Muscle layer of colon (tissue), 2 donors: ENCODE measurements around the gene MYL5.
"Not testable (repeated sequence)": the region's sequence is repeated elsewhere in the genome, so short reads cannot be mapped to it uniquely, and the experiment has no call there.

Experiments used
- H3K27ac ChIP-seq: one replicate; pipeline ENCODE4 v1.7.0; 2013; ENCODE audit warnings: low read depth, mild to moderate bottlenecking, low read length, moderate library complexity
- H3K27me3 ChIP-seq, 2 donors: one replicate each; pipeline ENCODE4 v1.7.0; 2013; ENCODE audit warnings: low read length in 2 of 2, mild to moderate bottlenecking in 2 of 2; ENCODE audit not compliant: insufficient read depth in 2 of 2, control insufficient read depth in 1 of 2
- H3K36me3 ChIP-seq: one replicate; pipeline ENCODE4 v1.7.0; 2013; ENCODE audit warnings: mild to moderate bottlenecking, low read length; ENCODE audit not compliant: insufficient read depth
- H3K4me1 ChIP-seq: one replicate; pipeline ENCODE4 v1.7.0; 2013; ENCODE audit warnings: mild to moderate bottlenecking, low read length; ENCODE audit not compliant: insufficient read depth
- H3K4me3 ChIP-seq, 2 donors: one replicate each; pipeline ENCODE4 v1.7.0; 2013; ENCODE audit warnings: low read length in 2 of 2, low read depth in 1 of 2, mild to moderate bottlenecking in 1 of 2, moderate library complexity in 1 of 2
- H3K9ac ChIP-seq: one replicate; pipeline ENCODE4 v1.7.0; 2013; ENCODE audit warnings: low read length
- H3K9me3 ChIP-seq: one replicate; pipeline ENCODE4 v1.7.0; 2013; ENCODE audit warnings: mild to moderate bottlenecking, low read length
- donor health status: abdominal sarcoma.
- donor health status: Adenocarcinoma of cecum.

The MYL5 gene

DNA sequence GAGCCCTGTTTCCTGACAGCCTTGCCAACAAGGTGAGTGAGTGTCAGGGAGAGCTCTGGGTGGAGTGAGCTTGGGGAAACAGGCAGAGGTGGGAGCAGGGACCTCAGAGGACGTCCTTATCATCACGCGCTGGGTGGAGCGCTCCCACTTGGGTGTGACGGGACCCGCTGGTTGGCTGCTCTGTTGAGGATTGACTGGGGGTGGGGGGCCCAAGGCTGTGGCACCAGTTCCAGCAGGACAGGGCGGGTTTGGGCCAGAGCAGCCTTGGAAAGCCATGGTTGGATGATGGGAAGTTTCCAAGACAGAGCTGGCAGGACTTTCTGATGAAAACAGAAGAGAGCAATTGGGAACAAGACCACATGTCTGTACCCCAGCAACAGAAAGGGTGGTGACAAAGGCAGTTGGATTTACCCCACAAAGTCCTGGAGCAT, 28.3 kb downstream of the MYL5 start:
- no peak overlapping the region for H3K9ac ChIP-seq
- H3K27ac ChIP-seq = no peak overlapping the region

DNA sequence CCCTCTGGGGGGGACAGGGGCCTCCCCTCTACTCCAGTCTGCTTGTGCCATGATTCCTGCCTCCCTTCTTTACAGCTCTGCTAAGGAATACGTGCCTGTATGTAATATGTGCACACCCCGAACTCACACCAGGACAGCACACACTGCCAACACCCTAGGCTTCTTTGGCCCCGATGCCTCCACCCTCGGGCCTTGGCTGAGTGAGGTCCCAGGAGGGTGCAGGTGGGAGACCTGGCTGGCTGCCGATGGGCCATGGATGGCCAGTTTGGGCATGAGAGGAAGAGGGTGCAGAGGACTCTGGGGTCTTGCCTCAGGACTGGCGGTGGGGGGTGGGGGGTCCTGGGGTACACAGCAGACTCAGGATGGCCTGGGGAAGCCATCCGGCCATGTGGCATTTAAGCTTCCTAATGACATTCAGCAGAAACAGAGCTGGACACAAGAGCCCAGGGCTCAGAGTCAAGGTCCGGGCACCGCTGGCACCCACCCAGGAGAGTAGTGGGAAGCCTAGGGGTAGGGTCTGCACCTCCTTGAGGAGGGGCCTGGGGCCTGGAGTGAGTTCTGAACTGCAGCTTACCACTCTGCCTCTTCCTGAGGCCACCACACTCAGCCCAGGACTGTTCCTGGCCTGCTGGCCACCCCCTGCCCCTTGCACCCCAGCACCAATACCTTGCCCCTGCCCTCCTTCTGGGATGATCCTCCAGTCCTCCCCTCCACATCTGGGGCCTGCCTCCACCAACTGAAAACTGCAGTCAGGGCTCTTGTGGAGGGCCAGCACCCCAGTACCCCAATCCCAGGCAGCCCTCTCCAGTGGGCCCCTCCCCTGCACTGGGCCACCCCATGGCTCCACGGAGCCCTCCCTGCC, 29.2 kb downstream of the MYL5 start:
- no peaks in the 10 kb centered on the region for H3K36me3 ChIP-seq
- H3K9ac ChIP-seq = no peak overlapping the region
- no peaks in the 10 kb centered on the region for H3K9me3 ChIP-seq
- H3K27me3 ChIP-seq = no peaks in the 10 kb centered on the region
- peaks cover 21% of the 10 kb centered on the region for H3K4me1 ChIP-seq
- H3K4me3 ChIP-seq = no peak overlapping the region
- H3K27ac ChIP-seq = no peak overlapping the region

More for the DNA sequence above, 28.3 kb downstream of the MYL5 start:
- Histone ChIP-seq H3K4me1 (peaks cover 13% of the 10 kb centered on the region), H3K9me3 (no peaks in the 10 kb centered on the region), H3K4me3 (no peak overlapping the region), H3K36me3 (no peaks in the 10 kb centered on the region), H3K27me3 (no peaks in the 10 kb centered on the region)

DNA sequence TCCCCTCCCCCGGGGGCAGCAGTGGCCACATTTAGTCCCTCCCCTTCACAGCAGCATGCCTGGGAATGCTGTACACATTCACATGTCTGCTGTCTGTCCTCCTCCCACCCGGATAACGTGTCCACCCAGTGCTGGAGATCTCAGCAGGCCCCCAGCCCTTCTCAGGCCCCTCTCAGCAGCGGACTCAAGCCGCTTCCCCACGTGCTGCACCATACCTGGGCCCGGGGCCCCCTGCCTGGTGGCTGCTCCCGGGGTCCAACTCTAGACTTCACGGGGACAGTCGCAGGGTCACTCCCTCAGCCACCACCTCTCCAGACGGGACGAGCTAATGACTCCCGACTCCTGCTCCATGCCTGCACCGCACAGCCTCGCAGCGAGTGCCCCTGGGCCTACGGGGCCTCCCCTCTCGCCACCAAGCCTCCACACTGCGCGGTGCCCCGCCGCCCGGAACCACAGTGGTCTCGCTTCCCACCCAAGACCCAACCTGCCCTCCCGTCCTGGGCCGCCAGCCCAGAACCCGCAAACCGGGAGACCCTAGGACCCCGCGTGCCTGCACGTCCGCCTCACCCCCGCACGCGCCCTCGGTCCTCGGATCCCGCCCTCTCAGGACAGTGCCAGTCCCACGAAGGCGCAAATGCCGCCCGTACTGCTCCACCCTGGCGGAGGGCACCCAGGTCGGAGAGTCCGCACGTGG, 30.0 kb downstream of the MYL5 start:
- H3K27me3 ChIP-seq = no peaks in the 10 kb centered on the region
- H3K4me3 ChIP-seq = no peak overlapping the region
- H3K36me3 ChIP-seq = no peaks in the 10 kb centered on the region
- H3K27ac ChIP-seq = no peak overlapping the region
- H3K9ac ChIP-seq = no peak overlapping the region
- no peaks in the 10 kb centered on the region for H3K9me3 ChIP-seq
- H3K4me1 ChIP-seq = peaks cover 24% of the 10 kb centered on the region

DNA sequence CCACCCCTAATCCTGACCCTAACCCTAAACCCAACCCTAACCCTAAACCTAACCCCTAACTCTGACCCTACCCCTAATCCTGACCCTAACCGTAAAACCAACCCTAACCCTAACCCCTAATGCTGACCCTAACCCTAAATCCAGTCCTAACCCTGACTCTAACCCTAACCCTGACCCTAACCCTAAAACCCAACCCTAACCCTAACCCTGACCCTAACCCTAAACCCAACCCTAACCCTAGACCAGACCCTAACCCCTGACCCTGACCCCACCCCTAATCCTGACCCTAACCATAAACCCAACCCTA, 30.6 kb downstream of the MYL5 start:
- no peaks in the 10 kb centered on the region for H3K9me3 ChIP-seq
- H3K9ac ChIP-seq = peak overlapping the region; percentile 49
- H3K36me3 ChIP-seq = no peaks in the 10 kb centered on the region
- H3K27me3 ChIP-seq = no peaks in the 10 kb centered on the region
- H3K27ac ChIP-seq = no peak overlapping the region
- peak overlapping the region; percentile 29 to 75 for H3K4me3 ChIP-seq
- peaks cover 24% of the 10 kb centered on the region for H3K4me1 ChIP-seq

DNA sequence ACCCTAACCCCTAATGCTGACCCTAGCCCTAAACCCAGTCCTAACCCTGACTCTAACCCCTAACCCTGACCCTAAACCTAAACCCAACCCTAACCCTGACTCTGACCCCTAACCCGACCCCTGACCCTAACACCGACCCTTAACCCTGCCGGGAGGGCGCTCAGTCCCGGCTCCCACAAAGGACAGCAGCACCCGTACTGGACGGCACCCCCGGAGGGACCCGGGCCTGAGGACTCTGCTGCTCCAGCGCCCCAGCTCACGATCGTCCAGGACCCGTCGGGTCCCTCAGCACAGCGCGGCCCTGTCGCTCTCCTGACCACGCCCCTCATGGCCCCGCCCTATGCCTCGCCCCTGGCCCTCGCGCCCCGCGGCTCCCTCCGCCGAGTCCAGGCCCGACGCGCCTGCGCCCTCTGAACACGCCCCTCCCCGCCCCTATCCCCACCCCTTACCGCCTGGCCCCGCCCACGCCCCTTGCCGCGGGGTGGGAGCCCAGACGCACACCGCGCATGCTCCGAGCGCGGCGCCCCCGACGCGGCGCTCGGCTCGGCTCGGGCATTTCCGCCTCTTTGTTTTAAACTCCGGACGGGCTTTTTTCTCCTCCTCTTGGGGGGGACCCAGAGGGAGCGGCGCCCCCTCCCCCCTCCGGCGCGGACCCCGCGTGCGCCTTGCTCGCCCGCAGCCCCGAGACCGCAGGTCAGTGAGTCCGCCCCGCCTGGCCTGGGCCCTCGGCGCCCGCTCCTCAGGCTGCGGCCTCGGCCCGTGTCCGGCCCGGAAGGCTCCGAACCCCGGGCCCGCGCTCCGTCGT, 31.1 kb downstream of the MYL5 start, which contains the start of gene PCGF3:
Gene PCGF3 (plus strand): TSS at position 555 of the 805 bp plus-strand sequence. CDS start 27,849 bp downstream, outside the sequence.
- Histone ChIP-seq H3K4me1 (peaks cover 24% of the 10 kb centered on the region), H3K4me3 (peak within 1 kb of the TSS; percentile 80 to 93), H3K9ac (peak within 1 kb of the TSS; percentile 76), H3K27ac (peak within 1 kb of the TSS; percentile 85), H3K36me3 (no peaks in the 10 kb centered on the region), H3K27me3 (no peaks in the 10 kb centered on the region), H3K9me3 (no peaks in the 10 kb centered on the region)

DNA sequence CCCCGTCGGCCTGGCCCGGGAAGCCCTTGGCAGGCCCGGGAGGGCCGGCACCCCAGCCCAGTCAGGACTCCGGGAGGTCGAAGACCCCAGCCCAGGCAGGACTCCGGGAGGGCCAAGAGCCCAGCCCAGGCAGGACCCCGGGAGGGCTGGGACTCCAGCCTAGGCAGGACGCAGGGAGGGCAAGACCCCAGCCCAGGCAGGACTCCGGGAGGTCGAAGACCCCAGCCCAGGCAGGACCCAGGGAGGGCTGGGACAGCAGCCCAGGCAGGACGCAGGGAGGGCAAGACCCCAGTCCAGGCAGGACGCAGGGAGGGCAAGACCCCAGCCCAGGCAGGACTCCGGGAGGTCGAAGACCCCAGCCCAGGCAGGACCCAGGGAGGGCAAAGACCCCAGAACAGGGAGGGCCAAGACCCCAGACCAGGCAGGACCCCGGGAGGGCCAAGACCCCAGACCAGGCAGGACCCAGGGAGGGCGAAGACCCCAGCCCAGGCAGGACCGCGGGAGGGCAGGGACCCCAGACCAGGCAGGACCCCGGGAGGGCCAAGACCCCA, 31.8 kb downstream of the MYL5 start:
- H3K4me3 ChIP-seq = peak overlapping the region; percentile 80 to 93
- H3K9me3 ChIP-seq, H3K27me3 ChIP-seq, H3K36me3 ChIP-seq: not testable (repeated sequence)
- peak overlapping the region; percentile 85 for H3K27ac ChIP-seq
- peak overlapping the region; percentile 76 for H3K9ac ChIP-seq
- H3K4me1 ChIP-seq = peaks cover 24% of the 10 kb centered on the region

DNA sequence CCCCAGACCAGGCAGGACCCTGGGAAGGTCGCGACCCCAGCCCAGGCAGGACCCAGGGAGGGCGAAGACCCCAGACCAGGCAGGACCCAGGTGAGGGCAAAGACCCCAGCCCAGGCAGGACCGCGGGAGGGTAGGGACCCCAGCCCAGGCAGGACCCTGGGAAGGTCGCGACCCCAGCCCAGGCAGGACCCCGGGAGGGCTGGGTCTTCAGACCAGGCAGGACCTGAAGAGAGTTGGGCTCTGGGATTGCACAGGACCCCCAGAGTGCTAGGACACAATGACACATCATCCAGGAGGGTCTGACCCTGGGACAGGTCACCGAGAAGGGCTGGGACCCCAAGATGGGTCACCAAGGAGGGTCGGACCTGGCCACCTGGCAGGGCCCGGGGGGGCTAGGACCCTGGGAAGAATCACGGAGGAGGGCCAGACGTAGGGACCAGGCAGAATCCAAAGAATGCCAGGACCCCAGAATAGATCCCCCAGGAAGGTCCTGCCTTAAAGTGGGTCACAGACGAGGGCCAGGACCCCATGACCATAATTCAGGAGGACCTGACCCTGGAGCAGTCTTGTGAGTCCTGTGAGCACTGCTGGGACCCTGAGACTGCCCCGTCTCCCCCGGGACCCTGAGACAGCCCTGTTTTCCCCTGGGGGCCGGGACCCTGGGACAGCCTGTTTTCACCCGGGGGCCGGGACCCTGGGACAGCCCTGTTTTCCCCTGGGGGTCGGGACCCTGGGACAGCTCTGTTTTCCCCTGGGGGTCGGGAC, 32.7 kb downstream of the MYL5 start:
- Histone ChIP-seq H3K27me3 (no peaks in the 10 kb centered on the region), H3K36me3 (no peaks in the 10 kb centered on the region), H3K9ac (peak overlapping the region; percentile 76), H3K4me3 (peak overlapping the region; percentile 21 to 80), H3K27ac (peak overlapping the region; percentile 32), H3K4me1 (peaks cover 24% of the 10 kb centered on the region), H3K9me3 (no peaks in the 10 kb centered on the region)

DNA sequence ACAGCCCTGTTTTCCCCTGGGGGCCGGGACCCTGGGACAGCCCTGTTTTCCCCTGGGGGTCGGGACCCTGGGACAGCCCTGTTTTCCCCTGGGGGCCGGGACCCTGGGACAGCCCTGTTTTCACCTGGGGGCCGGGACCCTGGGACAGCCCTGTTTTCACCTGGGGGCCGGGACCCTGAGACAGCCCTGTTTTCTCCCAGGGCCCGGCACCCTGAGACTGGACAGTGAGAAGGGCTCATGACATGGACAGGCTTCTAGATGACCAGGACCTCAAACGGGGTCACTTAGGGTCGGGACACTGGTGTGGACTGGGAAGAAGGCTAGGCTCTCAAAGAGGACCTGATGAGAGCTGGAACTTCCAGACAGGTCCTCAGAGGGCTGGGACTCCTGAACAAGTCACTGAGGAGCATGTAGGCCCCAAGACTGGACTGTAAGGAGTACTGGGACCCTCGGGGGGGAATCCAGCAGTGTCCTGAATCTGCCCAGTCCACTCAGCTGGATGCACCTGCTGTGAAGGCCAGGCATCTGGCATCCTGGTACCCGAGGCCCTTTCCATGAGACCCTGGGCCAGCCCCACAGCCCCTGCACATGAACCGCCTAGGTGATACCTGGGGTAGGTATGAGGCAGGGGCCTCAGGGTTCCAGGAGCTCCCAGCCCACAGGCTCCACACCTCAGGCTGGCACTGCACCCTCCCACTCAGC, 33.7 kb downstream of the MYL5 start:
- Histone ChIP-seq H3K4me3 (no peak overlapping the region), H3K9me3 (no peaks in the 10 kb centered on the region), H3K27me3 (no peaks in the 10 kb centered on the region), H3K36me3 (no peaks in the 10 kb centered on the region), H3K9ac (no peak overlapping the region), H3K4me1 (peaks cover 24% of the 10 kb centered on the region), H3K27ac (no peak overlapping the region)

DNA sequence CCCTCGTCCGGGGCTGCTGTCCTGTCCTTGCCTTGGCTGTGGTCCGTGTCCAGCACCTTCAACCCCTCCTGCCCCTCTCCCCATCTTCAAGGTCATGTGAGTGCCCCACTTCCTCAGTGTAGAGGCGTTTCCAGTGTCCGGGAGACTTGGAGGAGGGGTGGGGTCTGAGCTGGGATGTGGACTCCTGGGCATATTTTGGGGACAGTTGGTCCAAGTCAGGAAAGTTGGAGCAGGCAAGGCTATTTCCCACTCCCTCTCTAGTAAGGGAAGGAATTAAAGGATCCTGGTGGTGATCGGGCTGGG, 34.2 kb downstream of the MYL5 start:
- no peak overlapping the region for H3K9ac ChIP-seq
- no peaks in the 10 kb centered on the region for H3K9me3 ChIP-seq
- no peak overlapping the region for H3K4me3 ChIP-seq
- H3K36me3 ChIP-seq = no peaks in the 10 kb centered on the region
- no peak overlapping the region for H3K27ac ChIP-seq
- H3K4me1 ChIP-seq = peaks cover 24% of the 10 kb centered on the region
- no peaks in the 10 kb centered on the region for H3K27me3 ChIP-seq

DNA sequence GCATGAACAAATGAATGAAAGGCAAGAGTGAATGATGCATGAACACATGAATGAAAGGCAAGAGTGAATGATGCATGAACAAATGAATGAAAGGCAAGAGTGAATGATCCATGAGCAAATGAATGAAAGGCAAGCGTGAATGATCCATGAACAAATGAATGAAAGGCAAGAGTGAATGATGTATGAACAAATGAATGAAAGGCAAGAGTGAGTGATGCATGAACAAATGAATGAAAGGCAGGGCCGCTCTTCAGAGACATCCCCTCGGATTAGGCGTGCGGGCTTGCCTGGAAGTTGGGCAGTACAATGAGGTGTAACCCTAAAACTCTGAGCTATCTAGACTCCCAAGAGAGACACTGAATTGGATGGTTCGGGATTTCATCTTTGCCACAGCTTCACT, 35.0 kb downstream of the MYL5 start:
- Histone ChIP-seq H3K9me3 (no peaks in the 10 kb centered on the region), H3K27me3 (no peaks in the 10 kb centered on the region), H3K4me3 (no peak overlapping the region), H3K36me3 (peaks cover under 1% of the 10 kb centered on the region), H3K4me1 (peaks cover 24% of the 10 kb centered on the region), H3K27ac (no peak overlapping the region), H3K9ac (no peak overlapping the region)
